A549 (cell line): ENCODE results near the gene HNRNPAB. TPM values are rescaled to one million over a fixed set of nuclear protein-coding genes. Genes with fewer than 3 reads are reported as not detected.

Experiments
- ATAC-seq, 2 experiments: fragments of 200-7000 bp in 1 of 2; fragments of >200 bp in 1 of 2; cut with Nextera tagmentation in 1 of 2; cut with Tn5 transposase in 1 of 2; 3 replicates each; pipeline versions ENCODE4 v1.8.0 to v1.9.1; 2018 to 2020; ENCODE audit warnings: mild to moderate bottlenecking in 1 of 2, moderate library complexity in 1 of 2
- CTCF ChIA-PET: fragments of 300-600 bp; sonication (Branson Sonifier 250); formaldehyde crosslinking; extraction: SDS; loops from one replicate; lab custom pipeline; 2021; ENCODE audit warnings: antibody characterized with exemption, inconsistent platforms; lab: Yijun Ruan, JAX
- POLR2A ChIA-PET: fragments of 350-600 bp; formaldehyde crosslinking; extraction: SDS; loops from one replicate; lab custom pipeline; 2021; ENCODE audit warnings: antibody characterized with exemption, inconsistent platforms; lab: Yijun Ruan, JAX
- DNase-seq, 2 experiments: peaks; one replicate each; pipeline versions ENCODE4 v3.0.0 to v3.0.0-alpha.2; 2011 to 2016; ENCODE audit warnings: low read depth in 1 of 2, low spot score in 1 of 2
- FAIRE-seq: peaks from 2 replicates; lab custom pipeline; 2011; peaks lifted over from hg19 to GRCh38; lab: Jason Lieb, UNC
- H3K27ac ChIP-seq, 2 experiments: fragments of >200 bp; sonication (Bioruptor Twin); formaldehyde crosslinking; 3 replicates each; pipeline ENCODE4 v1.5.1; 2016 to 2017
- H3K4me1 ChIP-seq: fragments of >200 bp; sonication (Bioruptor Twin); formaldehyde crosslinking; 3 replicates; pipeline ENCODE4 v1.6.1; 2016
- H3K4me2 ChIP-seq: fragments of >200 bp; sonication (Bioruptor Twin); formaldehyde crosslinking; 3 replicates; pipeline ENCODE4 v1.6.1; 2016
- H3K4me3 ChIP-seq: fragments of >200 bp; sonication (Bioruptor Twin); formaldehyde crosslinking; 3 replicates; pipeline ENCODE4 v1.5.1; 2016
- H3K9me3 ChIP-seq: fragments of >200 bp; sonication (Bioruptor Twin); formaldehyde crosslinking; 3 replicates; pipeline ENCODE4 v1.6.1; 2016
- BCL3 ChIP-seq: fragments of >200 bp; sonication (Bioruptor Twin); formaldehyde crosslinking; IDR thresholded peaks from 3 replicates; pipeline ENCODE4 v1.6.1; 2016
- CHD4 ChIP-seq: fragments of 200-600 bp; sonication (generic); IDR thresholded peaks from 2 replicates; pipeline ENCODE4 v1.6.1; 2016; ENCODE audit warnings: antibody characterized with exemption, mild to moderate bottlenecking, borderline replicate concordance
- CTCF ChIP-seq: fragments of >200 bp; sonication (Bioruptor Twin); formaldehyde crosslinking; IDR thresholded peaks from 3 replicates; pipeline ENCODE4 v1.5.1; 2016
- E2F6 ChIP-seq: IDR thresholded peaks from 2 replicates; pipeline ENCODE4 v1.6.1; 2012; ENCODE audit warnings: low read depth, borderline replicate concordance
- EHF ChIP-seq: fragments of 250-450 bp; sonication (Bioruptor Pico); IDR thresholded peaks from 2 replicates; pipeline ENCODE4 v1.5.0; 2020; ENCODE audit warnings: mild to moderate bottlenecking
- EHMT2 ChIP-seq: fragments of 200-600 bp; sonication (generic); IDR thresholded peaks from 2 replicates; pipeline ENCODE4 v1.6.1; 2016; ENCODE audit warnings: antibody characterized with exemption, low read depth, mild to moderate bottlenecking, moderate library complexity
- ELK1 ChIP-seq: fragments of 150-350 bp; IDR thresholded peaks from 2 replicates; pipeline ENCODE4 v1.6.1; 2014; ENCODE audit warnings: low read depth, mild to moderate bottlenecking, low read length
- EP300 ChIP-seq, 2 experiments: fragments of >200 bp; sonication (Bioruptor Twin); formaldehyde crosslinking; IDR thresholded peaks; 2 replicates in 1 of 2; 3 replicates in 1 of 2; pipeline ENCODE4 v1.6.1; 2016 to 2017
- FOXS1 ChIP-seq: fragments of 250-450 bp; sonication (Bioruptor Pico); IDR thresholded peaks from 2 replicates; pipeline ENCODE4 v1.5.0; 2020; ENCODE audit warnings: mild to moderate bottlenecking, moderate library complexity
- GATA3 ChIP-seq: IDR thresholded peaks from 2 replicates; pipeline ENCODE4 v1.6.1; 2012; ENCODE audit warnings: borderline replicate concordance
- HDAC2 ChIP-seq: fragments of 200-600 bp; sonication (generic); IDR thresholded peaks from 2 replicates; pipeline ENCODE4 v1.6.1; 2016
- HOXA7 ChIP-seq: fragments of 250-450 bp; sonication (Bioruptor Pico); IDR thresholded peaks from 2 replicates; pipeline ENCODE4 v1.5.0; 2020; ENCODE audit warnings: mild to moderate bottlenecking, moderate library complexity
- HOXB13 ChIP-seq: fragments of 250-450 bp; sonication (Bioruptor Pico); IDR thresholded peaks from 2 replicates; pipeline ENCODE4 v1.5.0; 2020; ENCODE audit warnings: low read depth, mild to moderate bottlenecking, moderate library complexity
- MAX ChIP-seq: IDR thresholded peaks from 2 replicates; pipeline ENCODE4 v1.6.1; 2012
- MAZ ChIP-seq: fragments of 150-350 bp; IDR thresholded peaks from 2 replicates; pipeline ENCODE4 v1.6.1; 2014; ENCODE audit warnings: antibody characterized with exemption, low read depth, low read length, borderline replicate concordance
- MYC ChIP-seq: IDR thresholded peaks from 2 replicates; pipeline ENCODE4 v1.6.1; 2012; ENCODE audit warnings: mild to moderate bottlenecking, inconsistent platforms, low read length, improper control_type of control experiment, borderline replicate concordance
- PHF8 ChIP-seq: fragments of 200-600 bp; sonication (generic); IDR thresholded peaks from 2 replicates; pipeline ENCODE4 v1.6.1; 2016; ENCODE audit warnings: low read depth, mild to moderate bottlenecking, antibody characterized with exemption, moderate library complexity, borderline replicate concordance
- POLR2A ChIP-seq: IDR thresholded peaks from 2 replicates; pipeline ENCODE4 v1.6.1; 2012; ENCODE audit warnings: mild to moderate bottlenecking, low read length
- RAD21 ChIP-seq, 2 experiments: fragments of >200 bp in 1 of 2; sonication (Bioruptor Twin) in 1 of 2; formaldehyde crosslinking in 1 of 2; IDR thresholded peaks in 1 of 2; conservative IDR thresholded peaks in 1 of 2; 2 replicates in 1 of 2; 3 replicates in 1 of 2; pipeline ENCODE4 v1.6.1; 2012 to 2018; ENCODE audit warnings: inconsistent platforms in 1 of 2
- RARB ChIP-seq: fragments of 250-450 bp; sonication (Bioruptor Pico); IDR thresholded peaks from 2 replicates; pipeline ENCODE4 v1.8.0; 2021; ENCODE audit warnings: mild to moderate bottlenecking, moderate library complexity
- RCOR1 ChIP-seq: fragments of 150-350 bp; IDR thresholded peaks from 2 replicates; pipeline ENCODE4 v1.6.1; 2014; ENCODE audit warnings: antibody characterized with exemption, low read length, low read depth
- REST ChIP-seq: fragments of 200-600 bp; sonication (generic); IDR thresholded peaks from 2 replicates; pipeline ENCODE4 v1.6.1; 2016; ENCODE audit warnings: antibody characterized with exemption, mild to moderate bottlenecking, moderate library complexity
- RFX5 ChIP-seq: fragments of 450-650 bp; IDR thresholded peaks from 2 replicates; pipeline ENCODE4 v1.7.1; 2014; ENCODE audit warnings: antibody characterized with exemption, mild to moderate bottlenecking, moderate library complexity
- RNF2 ChIP-seq: fragments of 200-600 bp; sonication (generic); IDR thresholded peaks from 2 replicates; pipeline ENCODE4 v1.6.1; 2016; ENCODE audit warnings: low read depth, mild to moderate bottlenecking, antibody characterized with exemption, moderate library complexity, borderline replicate concordance
- SMC3 ChIP-seq: fragments of >200 bp; sonication (Bioruptor Twin); formaldehyde crosslinking; IDR thresholded peaks from 3 replicates; pipeline ENCODE4 v1.6.1; 2018; ENCODE audit warnings: inconsistent platforms
- SREBF2 ChIP-seq: fragments of 450-650 bp; IDR thresholded peaks from 2 replicates; pipeline ENCODE4 v1.6.1; 2014; ENCODE audit warnings: mild to moderate bottlenecking, moderate library complexity
- TP53 ChIP-seq: fragments of 250-450 bp; sonication (Bioruptor Pico); IDR thresholded peaks from 2 replicates; pipeline ENCODE4 v1.5.0; 2021; ENCODE audit warnings: mild to moderate bottlenecking, moderate library complexity
- ZC3H11A ChIP-seq: fragments of 450-650 bp; IDR thresholded peaks from 2 replicates; pipeline ENCODE4 v1.6.1; 2014; ENCODE audit warnings: antibody characterized with exemption, mild to moderate bottlenecking
- ZFP36 ChIP-seq: fragments of 450-650 bp; IDR thresholded peaks from 2 replicates; pipeline ENCODE4 v1.6.1; 2014; ENCODE audit warnings: borderline replicate concordance; ENCODE audit not compliant: partially characterized antibody
- ZNF302 ChIP-seq: fragments of 250-450 bp; sonication (Bioruptor Pico); IDR thresholded peaks from 2 replicates; pipeline ENCODE4 v1.9.0; 2021; ENCODE audit warnings: inconsistent platforms, mild to moderate bottlenecking, moderate library complexity
- WGBS: methylation state at CpG from one replicate; pipeline ENCODE4 v1.1.6; 2017; ENCODE audit errors: missing lambda C conversion rate; 5-methylcytosine and 5-hydroxymethylcytosine counted together
- polyA minus RNA-seq: library from RNA; depleted of rRNA, polyadenylated mRNA; stranded (reverse); fragments of >200 nt; gene quantifications from 2 replicates; pipeline ENCODE4 v1.2.3, GENCODE V29; 2011; rRNA and poly(A)+ RNA removed
- polyA plus RNA-seq, 4 experiments: library from polyadenylated mRNA; depleted of rRNA in 3 of 4; stranded (reverse); fragments of >200 nt; fragmentation: RNase III in 1 of 4; extraction: RNeasy Plus Mini Kit Qiagen cat#74134 plus additional on column Dnase treatment in 1 of 4; gene quantifications; 2 replicates in 3 of 4; 3 replicates in 1 of 4; pipeline ENCODE4 v1.2.3, GENCODE V29; 2011 to 2017

The HNRNPAB gene
- polyA plus RNA-seq (2011; rRNA removed) (140 and 200 TPM in 2 replicates), polyA plus RNA-seq (2017; fragmentation: RNase III; extraction: RNeasy Plus Mini Kit Qiagen cat#74134 plus additional on column Dnase treatment) (338 to 354 TPM (median 352 TPM) in 3 replicates), polyA minus RNA-seq (68.2 and 74.0 TPM in 2 replicates)
- polyA plus RNA-seq (2012; cell fraction: cytosol; rRNA removed) = 249 and 266 TPM in 2 replicates
- 149 and 201 TPM in 2 replicates for polyA plus RNA-seq (2012; cell fraction: nucleus; rRNA removed)

GRCh38 chr5:178204182-178204934 lies at the start of gene HNRNPAB:
Gene HNRNPAB, plus strand, starts transcription at chr5:178204533. Its CDS starts 305 bp downstream, at chr5:178204838.
- under 1% methylated on average over 44 of the region's 96 CpGs for WGBS
- Histone ChIP-seq H3K27ac (peak within 1 kb of the TSS; percentile 94 to 95), H3K4me3 (peak within 1 kb of the TSS; percentile 96), H3K4me2 (peak within 1 kb of the TSS; percentile 89), H3K9me3 (no peaks in the 10 kb centered on the region), H3K4me1 (peaks cover 30% of the 10 kb centered on the region)
- ChIA-PET POLR2A (interaction anchor here (0.5 to 1.5 kb wide), 18 partner anchors 9 to 1660 kb away, joined by 3 to 18 read pairs (median 4); partner anchors contain the start of genes HNRNPH1, NHP2, PHYKPL and RUFY1), CTCF (interaction anchor here (0.6 to 1.3 kb wide), 3 partner anchors 11 to 129 kb away, joined by 3 to 4 read pairs (median 4); no protein-coding TSS in a partner anchor)
- ATAC-seq (peak; percentile 86 to 93), FAIRE-seq (no peak), DNase-seq (peak; percentile 98 to 99)
- TF ChIP-seq PHF8 (peak; percentile 90), ZNF302 (CRISPR knock-in tag) (no peak), POLR2A (peak; percentile 100), RFX5 (0 out of 2 replicates have a peak, but pooled peaks have one; percentile 25), CTCF (no peak), TP53 (no peak), CHD4 (no peak), ZC3H11A (no peak), MAZ (no peak), GATA3 (no peak; the same call in none of the 2 replicates), RARB (CRISPR knock-in tag) (0 out of 2 replicates have a peak, but pooled peaks have one; percentile 31), MAX (peak; percentile 97), BCL3 (peak; percentile 98), FOXS1 (CRISPR knock-in tag) (no peak), EHF (0 out of 2 replicates have a peak, but pooled peaks have one; percentile 41), RCOR1 (no peak), EHMT2 (no peak), RNF2 (no peak), HDAC2 (no peak), ELK1 (no peak), SMC3 (no peak), EP300 (IDR thresholded peaks at IDR 0.05) (no peak), RAD21 (conservative IDR thresholded peaks at IDR 0.05 in 1 of 2, IDR thresholded peaks at IDR 0.05 in 1 of 2) (no peak), SREBF2 (no peak), ZFP36 (no peak), E2F6 (peak; percentile 89), HOXB13 (CRISPR knock-in tag) (no peak), MYC (peak; percentile 97), REST (peak; percentile 39; the same call in 1 of the 2 replicates), HOXA7 (CRISPR knock-in tag) (no peak)
